K562 (cell line): ENCODE data around the gene SNRNP70. TPM values are rescaled to one million over a fixed set of nuclear protein-coding genes. Genes with fewer than 3 reads are reported as not detected.

ENCODE experiments used
- DPF2 ChIP-seq: fragments of 450-650 bp; IDR thresholded peaks from 2 replicates; pipeline ENCODE4 v1.6.1; 2016
- JUND ChIP-seq, 2 experiments: IDR thresholded peaks; 2 replicates in 1 of 2; 3 replicates in 1 of 2; pipeline ENCODE4 v1.6.1; 2011; ENCODE audit warnings: borderline replicate concordance in 2 of 2, low read depth in 2 of 2, low read length in 2 of 2, improper control_type of control experiment in 1 of 2, missing biosample characterization in 1 of 2, missing genetic modification characterization in 1 of 2, missing genetic modification reagents in 1 of 2
- MTA1 ChIP-seq: fragments of 450-650 bp; IDR thresholded peaks from 2 replicates; pipeline ENCODE4 v1.6.1; 2017; ENCODE audit warnings: borderline replicate concordance
- MXI1 ChIP-seq: IDR thresholded peaks from 2 replicates; pipeline ENCODE4 v1.6.1; 2011; ENCODE audit warnings: low read depth, mild to moderate bottlenecking, improper control_type of control experiment, low read length
- NR1H2 ChIP-seq: sonication (generic); formaldehyde crosslinking; IDR thresholded peaks from 2 replicates; pipeline ENCODE4 v1.4.0; 2020; ENCODE audit warnings: mild to moderate bottlenecking, missing genetic modification reagents
- PBX2 ChIP-seq, 2 experiments: IDR thresholded peaks in 1 of 2; conservative IDR thresholded peaks in 1 of 2; 2 replicates each; pipeline ENCODE4 v1.6.1; 2016; ENCODE audit warnings: low read depth in 2 of 2, mild to moderate bottlenecking in 1 of 2, missing compliant biosample characterization in 1 of 2, missing genetic modification characterization in 1 of 2, moderate library complexity in 1 of 2
- POLR2A ChIP-seq: fragments of 450-650 bp; conservative IDR thresholded peaks from 2 replicates; pipeline ENCODE4 v1.6.1; 2016
- REST ChIP-seq, 2 experiments: fragments of 450-650 bp; formaldehyde crosslinking in 1 of 2; IDR thresholded peaks; 2 replicates each; pipeline versions ENCODE4 v1.4.0 to v1.6.1; 2014 to 2020; ENCODE audit warnings: mild to moderate bottlenecking in 2 of 2, borderline replicate concordance in 1 of 2, low read depth in 1 of 2
- SFPQ ChIP-seq: fragments of 200-400 bp; formaldehyde crosslinking; IDR thresholded peaks from 2 replicates; pipeline ENCODE4 v1.6.1; 2017; ENCODE audit warnings: mild to moderate bottlenecking, low read depth, low read length, moderate library complexity
- SRSF1 ChIP-seq: fragments of 200-400 bp; formaldehyde crosslinking; IDR thresholded peaks from 2 replicates; pipeline ENCODE4 v1.6.1; 2017; ENCODE audit warnings: mild to moderate bottlenecking, low read depth, low read length, moderate library complexity
- ZBTB26 ChIP-seq: fragments of 450-650 bp; formaldehyde crosslinking; IDR thresholded peaks from 2 replicates; pipeline ENCODE4 v1.4.0; 2022; ENCODE audit warnings: missing genetic modification characterization
- ZNF217 ChIP-seq: sonication (generic); formaldehyde crosslinking; IDR thresholded peaks from 2 replicates; pipeline ENCODE4 v1.8.0; 2022; ENCODE audit warnings: mild to moderate bottlenecking, missing genetic modification reagents
- polyA plus RNA-seq, 8 experiments: library from polyadenylated mRNA; depleted of rRNA in 4 of 8; stranded (reverse) in 5 of 8; unstranded in 3 of 8; fragments of >200 nt; fragmentation: Nextera tagmentation in 2 of 8; fragmentation: Illumina TruSeq in 1 of 8; extraction: Ambion mirVana in 2 of 8; extraction: Trizol in 1 of 8; gene quantifications; 2 replicates each; pipeline versions ENCODE4 v1.2.1 to v1.2.3, GENCODE V29; 2011 to 2014; ENCODE audit warnings: inconsistent platforms in 1 of 8, missing spikeins in 1 of 8
- total RNA-seq, 7 experiments: library from RNA; depleted of rRNA in 6 of 7; stranded (reverse); fragments of >200 nt in 6 of 7; fragmentation: Illumina TruSeq in 2 of 7; extraction: Trizol in 2 of 7; gene quantifications; 2 replicates each; pipeline versions ENCODE4 v1.2.1 to v1.2.3, GENCODE V29; 2011 to 2021; ENCODE audit warnings: low replicate concordance in 1 of 7

The SNRNP70 gene
- total and polyA plus RNA-seq, 9 of the 15 experiments (the other 6 are each of a cell fraction or from before 2014, with no cell fraction given): 2.8 to 496 (median 136) TPM

- TF ChIP-seq REST (IDR thresholded peaks at IDR 0.05; ENCODE audit: borderline replicate concordance) (peak; percentile 23; the same call in 1 of the 2 replicates), REST (CRISPR knock-in tag; IDR thresholded peaks at IDR 0.05; ENCODE audit: low read depth) (peak; percentile 47), MXI1 (peak; percentile 21; the same call in 1 of the 2 replicates), JUND (IDR thresholded peaks at IDR 0.05; ENCODE audit: borderline replicate concordance, low read depth, low read length) (peak; percentile 96), JUND (tag; IDR thresholded peaks at IDR 0.05; ENCODE audit: borderline replicate concordance, low read depth, low read length) (no peak), SFPQ (no peak), POLR2A (peak; percentile 23; the same call in 1 of the 2 replicates), ZNF217 (CRISPR knock-in tag) (no peak), NR1H2 (CRISPR knock-in tag) (0 out of 2 replicates have a peak, but pooled peaks have one; percentile 9), DPF2 (0 out of 2 replicates have a peak, but pooled peaks have one; percentile 17), PBX2 (CRISPR knock-in tag; IDR thresholded peaks at IDR 0.05; ENCODE audit: low read depth) (no peak), PBX2 (tag; conservative IDR thresholded peaks at IDR 0.05; ENCODE audit: low read depth) (no peak), SRSF1 (no peak), MTA1 (no peak), ZBTB26 (CRISPR knock-in tag) (no peak)
Observed at GRCh38 chr19:49149652-49150105, 64.4 kb downstream of the SNRNP70 start (continued).
